Endothelial cell of umbilical vein (primary cell): ENCODE data around the gene ACIN1.

Source experiments
- POLR2A ChIP-seq: IDR thresholded peaks from 2 replicates; pipeline ENCODE4 v1.6.1; 2012; ENCODE audit warnings: low read depth, mild to moderate bottlenecking, control low read depth, low read length
- TF ChIP-seq, protein P1 (sequence below), 2 donors: IDR thresholded peaks; 1 replicate in 1 of 2; 2 replicates in 1 of 2; pipeline ENCODE4 v1.5.1; 2011; ENCODE audit warnings: low read length in 2 of 2, mild to moderate bottlenecking in 2 of 2, moderate library complexity in 2 of 2, control low read depth in 1 of 2, inconsistent platforms in 1 of 2, low read depth in 1 of 2; ENCODE audit not compliant: insufficient read depth in 1 of 2; ENCODE audit errors: extremely low read depth in 1 of 2

DNA sequence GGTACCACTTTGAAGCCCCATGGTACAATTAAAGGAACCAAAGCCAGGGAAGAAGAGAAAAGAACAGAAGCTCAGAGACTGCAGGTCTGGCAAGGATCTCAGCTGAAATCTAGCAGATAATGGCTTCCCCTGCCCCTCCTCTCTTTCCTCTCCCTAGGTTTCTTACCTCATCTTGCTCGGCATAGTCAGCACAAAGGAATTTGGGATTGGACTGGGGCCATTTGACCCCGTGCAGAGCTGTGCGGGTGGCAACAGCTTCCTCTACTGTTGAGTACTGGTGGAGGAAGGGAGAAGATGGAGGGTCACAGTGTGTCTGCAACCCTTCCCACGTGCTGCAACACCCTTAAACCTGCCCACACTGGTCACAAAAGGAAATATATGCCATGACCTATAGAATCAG is 32.9 kb downstream of the ACIN1 start:
- TF ChIP-seq, protein P1, sequence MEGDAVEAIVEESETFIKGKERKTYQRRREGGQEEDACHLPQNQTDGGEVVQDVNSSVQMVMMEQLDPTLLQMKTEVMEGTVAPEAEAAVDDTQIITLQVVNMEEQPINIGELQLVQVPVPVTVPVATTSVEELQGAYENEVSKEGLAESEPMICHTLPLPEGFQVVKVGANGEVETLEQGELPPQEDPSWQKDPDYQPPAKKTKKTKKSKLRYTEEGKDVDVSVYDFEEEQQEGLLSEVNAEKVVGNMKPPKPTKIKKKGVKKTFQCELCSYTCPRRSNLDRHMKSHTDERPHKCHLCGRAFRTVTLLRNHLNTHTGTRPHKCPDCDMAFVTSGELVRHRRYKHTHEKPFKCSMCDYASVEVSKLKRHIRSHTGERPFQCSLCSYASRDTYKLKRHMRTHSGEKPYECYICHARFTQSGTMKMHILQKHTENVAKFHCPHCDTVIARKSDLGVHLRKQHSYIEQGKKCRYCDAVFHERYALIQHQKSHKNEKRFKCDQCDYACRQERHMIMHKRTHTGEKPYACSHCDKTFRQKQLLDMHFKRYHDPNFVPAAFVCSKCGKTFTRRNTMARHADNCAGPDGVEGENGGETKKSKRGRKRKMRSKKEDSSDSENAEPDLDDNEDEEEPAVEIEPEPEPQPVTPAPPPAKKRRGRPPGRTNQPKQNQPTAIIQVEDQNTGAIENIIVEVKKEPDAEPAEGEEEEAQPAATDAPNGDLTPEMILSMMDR (IDR thresholded peaks at IDR 0.05; ENCODE audit: extremely low read depth in 1 of 2, insufficient read depth in 1 of 2, low read depth in 1 of 2, low read length in 2 of 2) = no peak
- TF ChIP-seq POLR2A = no peak
